H9 (cell line): ENCODE data around the gene STAC. TPM values are rescaled to one million over a fixed set of nuclear protein-coding genes. Genes with fewer than 3 reads are reported as not detected.

Source experiments
- DNase-seq: peaks from one replicate; pipeline ENCODE4 v3.0.0-alpha.2; 2017
- H2AFZ ChIP-seq: one replicate; pipeline ENCODE4 v1.6.1; 2013; ENCODE audit warnings: mild to moderate bottlenecking, low read length, control low read depth, moderate library complexity
- H2AK5ac ChIP-seq: 2 replicates; pipeline ENCODE4 v1.6.1; 2013; ENCODE audit warnings: low read length, control low read depth, mixed read lengths; ENCODE audit not compliant: insufficient read length
- H2BK120ac ChIP-seq: one replicate; pipeline ENCODE4 v1.6.1; 2013; ENCODE audit warnings: low read depth, mild to moderate bottlenecking, low read length, control low read depth, inconsistent platforms; ENCODE audit not compliant: poor library complexity, severe bottlenecking
- H2BK12ac ChIP-seq: 2 replicates; pipeline ENCODE4 v1.6.1; 2013; ENCODE audit warnings: low read length, control low read depth, mixed read lengths, low read depth; ENCODE audit not compliant: insufficient read length
- H2BK15ac ChIP-seq: 2 replicates; pipeline ENCODE4 v1.6.1; 2013; ENCODE audit warnings: low read depth, low read length, control low read depth
- H2BK20ac ChIP-seq: one replicate; pipeline ENCODE4 v1.6.1; 2013; ENCODE audit warnings: low read depth, mild to moderate bottlenecking, low read length, control low read depth, inconsistent platforms; ENCODE audit not compliant: poor library complexity, severe bottlenecking
- H2BK5ac ChIP-seq: 2 replicates; pipeline ENCODE4 v1.6.1; 2013; ENCODE audit warnings: low read length, control low read depth, mixed read lengths; ENCODE audit not compliant: insufficient read length
- H3K14ac ChIP-seq: 2 replicates; pipeline ENCODE4 v1.6.1; 2013; ENCODE audit warnings: low read length, control low read depth; ENCODE audit not compliant: insufficient read depth
- H3K18ac ChIP-seq: 2 replicates; pipeline ENCODE4 v1.6.1; 2013; ENCODE audit warnings: low read depth, mild to moderate bottlenecking, mixed read lengths, low read length, control low read depth; ENCODE audit not compliant: insufficient read length
- H3K23ac ChIP-seq: 2 replicates; pipeline ENCODE4 v1.6.1; 2013; ENCODE audit warnings: low read length, control low read depth, mixed read lengths, low read depth; ENCODE audit not compliant: insufficient read length
- H3K23me2 ChIP-seq: 2 replicates; pipeline ENCODE4 v1.6.1; 2013; ENCODE audit warnings: low read depth, mild to moderate bottlenecking, mixed read lengths, low read length, control low read depth; ENCODE audit not compliant: insufficient read length, poor library complexity, severe bottlenecking
- H3K27ac ChIP-seq: 2 replicates; pipeline ENCODE4 v1.5.1; 2013; ENCODE audit warnings: low read length, control low read depth, mixed read lengths, low read depth; ENCODE audit not compliant: insufficient read length
- H3K27me3 ChIP-seq: 2 replicates; pipeline ENCODE4 v1.6.1; 2013; ENCODE audit warnings: low read length, control low read depth, inconsistent platforms; ENCODE audit not compliant: insufficient read depth
- H3K4ac ChIP-seq: 2 replicates; pipeline ENCODE4 v1.6.1; 2013; ENCODE audit warnings: low read depth, mild to moderate bottlenecking, control low read depth, inconsistent platforms, low read length, moderate library complexity
- H3K4me1 ChIP-seq: 2 replicates; pipeline ENCODE4 v1.6.1; 2013; ENCODE audit warnings: low read length, control low read depth, inconsistent platforms; ENCODE audit not compliant: insufficient read depth
- H3K4me2 ChIP-seq: 2 replicates; pipeline ENCODE4 v1.6.1; 2013; ENCODE audit warnings: low read length, control low read depth, mixed read lengths; ENCODE audit not compliant: insufficient read length, insufficient read depth
- H3K56ac ChIP-seq: 2 replicates; pipeline ENCODE4 v1.6.1; 2013; ENCODE audit warnings: low read depth, mild to moderate bottlenecking, mixed read lengths, low read length, control low read depth; ENCODE audit not compliant: insufficient read length
- H3K79me1 ChIP-seq: 2 replicates; pipeline ENCODE4 v1.6.1; 2013; ENCODE audit warnings: low read depth, mild to moderate bottlenecking, moderate library complexity, low read length, control low read depth, inconsistent platforms; ENCODE audit not compliant: insufficient read depth, poor library complexity, severe bottlenecking
- H3K79me2 ChIP-seq: 2 replicates; pipeline ENCODE4 v1.6.1; 2013; ENCODE audit warnings: low read length, control low read depth, inconsistent platforms; ENCODE audit not compliant: insufficient read depth
- H3K9ac ChIP-seq: 2 replicates; pipeline ENCODE4 v1.6.1; 2013; ENCODE audit warnings: low read length, control low read depth, mixed read lengths; ENCODE audit not compliant: insufficient read length; ENCODE audit errors: extremely low read depth
- H3K9me3 ChIP-seq: one replicate; pipeline ENCODE4 v1.6.1; 2013; ENCODE audit warnings: low read depth, low read length, inconsistent platforms; ENCODE audit not compliant: control insufficient read depth
- H3T11ph ChIP-seq: one replicate; pipeline ENCODE4 v1.6.1; 2013; ENCODE audit warnings: mild to moderate bottlenecking, low read length, control low read depth, inconsistent platforms
- H4K20me1 ChIP-seq: one replicate; pipeline ENCODE4 v1.6.1; 2013; ENCODE audit not compliant: control insufficient read depth, insufficient read length, insufficient read depth
- H4K5ac ChIP-seq: 2 replicates; pipeline ENCODE4 v1.6.1; 2013; ENCODE audit warnings: low read depth, mild to moderate bottlenecking, mixed read lengths, low read length, control low read depth; ENCODE audit not compliant: insufficient read length
- H4K8ac ChIP-seq: replicated peaks from 2 replicates; pipeline ENCODE4 v1.6.1; 2013; ENCODE audit warnings: low read length, control low read depth, mixed read lengths, low read depth; ENCODE audit not compliant: insufficient read length
- H4K91ac ChIP-seq: 2 replicates; pipeline ENCODE4 v1.6.1; 2013; ENCODE audit warnings: low read depth, mild to moderate bottlenecking, moderate library complexity, mixed read lengths, low read length, control low read depth; ENCODE audit not compliant: insufficient read length
- H3K27ac Mint-ChIP-seq, 3 experiments: 2 replicates in 2 of 3; 3 replicates in 1 of 3; pipeline ENCODE4 v1.8.0; 2020 to 2021; ENCODE audit warnings: mixed read lengths in 3 of 3, mild to moderate bottlenecking in 1 of 3, moderate library complexity in 1 of 3
- H3K27me3 Mint-ChIP-seq: 2 replicates; pipeline ENCODE4 v1.8.0; 2021; ENCODE audit warnings: low read depth, mild to moderate bottlenecking, moderate library complexity, mixed read lengths
- H3K36me3 Mint-ChIP-seq, 3 experiments: 2 replicates in 2 of 3; 3 replicates in 1 of 3; pipeline ENCODE4 v1.8.0; 2020 to 2021; ENCODE audit warnings: low read depth in 3 of 3, mixed read lengths in 3 of 3; ENCODE audit not compliant: insufficient read depth in 1 of 3
- H3K4me1 Mint-ChIP-seq, 2 experiments: 2 replicates each; pipeline ENCODE4 v1.8.0; 2020; ENCODE audit warnings: mixed read lengths in 2 of 2
- H3K4me3 Mint-ChIP-seq, 2 experiments: 2 replicates in 1 of 2; 3 replicates in 1 of 2; pipeline ENCODE4 v1.8.0; 2020 to 2021; ENCODE audit warnings: mild to moderate bottlenecking in 2 of 2, mixed read lengths in 2 of 2, moderate library complexity in 1 of 2
- H3K9me3 Mint-ChIP-seq, 2 experiments: 2 replicates in 1 of 2; 3 replicates in 1 of 2; pipeline ENCODE4 v1.8.0; 2020; ENCODE audit warnings: mild to moderate bottlenecking in 2 of 2, mixed read lengths in 2 of 2, moderate library complexity in 1 of 2
- CTCF ChIP-seq: fragments of 200-600 bp; sonication (generic); conservative IDR thresholded peaks from 3 replicates; pipeline ENCODE4 v1.8.0; 2021; ENCODE audit warnings: antibody characterized with exemption, mild to moderate bottlenecking
- WGBS: extraction: QIAGEN DNeasy Blood & Tissue Kit; methylation state at CpG from one replicate; pipeline ENCODE4 v1.1.7; 2013; ENCODE audit warnings: missing lambda C conversion rate, low lambda C conversion rate, mixed read lengths; ENCODE audit not compliant: insufficient read length; ENCODE audit errors: extremely low coverage; 5-methylcytosine and 5-hydroxymethylcytosine counted together
- total RNA-seq: library from RNA; stranded (reverse); gene quantifications from 2 replicates; pipeline ENCODE4 v1.2.1, GENCODE V29; 2021

The STAC gene
- total RNA-seq, 1 experiment from 2014 or later, result 3.0 TPM

GRCh38 chr3:36560685-36561084, 180.4 kb downstream of the STAC start:
- Histone ChIP-seq H3K14ac (no peak overlapping the region; the same call in 1 of the 2 replicates), H3K18ac (no peak overlapping the region), H4K91ac (no peak overlapping the region), H3K9me3 (no peaks in the 10 kb centered on the region), H3K79me2 (no peaks in the 10 kb centered on the region), H2BK5ac (no peak overlapping the region), H3T11ph (no peak overlapping the region), H4K8ac (no peak overlapping the region), H3K4ac (no peak overlapping the region), H3K56ac (no peak overlapping the region), H2AK5ac (no peak overlapping the region), H3K79me1 (no peaks in the 10 kb centered on the region), H2AFZ (no peak overlapping the region), H3K23me2 (no peaks in the 10 kb centered on the region), H4K5ac (no peak overlapping the region), H3K27ac (no peak overlapping the region), H2BK20ac (no peak overlapping the region), H3K4me2 (no peak overlapping the region), H3K4me1 (no peaks in the 10 kb centered on the region), H2BK15ac (no peak overlapping the region), H2BK12ac (no peak overlapping the region), H3K27me3 (no peaks in the 10 kb centered on the region), H4K20me1 (no peaks in the 10 kb centered on the region), H2BK120ac (no peak overlapping the region), H3K9ac (no peak overlapping the region), H3K23ac (no peak overlapping the region)
- H3K27ac Mint-ChIP-seq, result no peak overlapping the region
- TF ChIP-seq CTCF, result no peak
- no peaks in the 10 kb centered on the region for H3K9me3 Mint-ChIP-seq
- H3K4me3 Mint-ChIP-seq, result no peak overlapping the region
- no CpG with 5 or more reads among the region's 4 CpGs for WGBS
- H3K4me1 Mint-ChIP-seq, result peaks cover 0 to 3% of the 10 kb centered on the region in 2 experiments; a peak in 1 of 4 replicates
- H3K36me3 Mint-ChIP-seq, result no peaks in the 10 kb centered on the region
- DNase-seq, result no peak
- H3K27me3 Mint-ChIP-seq, result no peaks in the 10 kb centered on the region
